Esophagus squamous epithelium (tissue), 5 donors: Measurements from ENCODE around the gene ITIH1. TPM values are rescaled to one million over a fixed set of nuclear protein-coding genes. Genes with fewer than 3 reads are reported as not detected.

Experiments used
- DNase-seq: peaks from one replicate; lab custom pipeline; 2025; lab: John Stamatoyannopoulos, UW
- H3K27ac ChIP-seq, 4 donors: fragments of 200-600 bp; sonication (generic); one replicate each; pipeline ENCODE4 v1.5.1; 2016 to 2019; ENCODE audit warnings: mild to moderate bottlenecking in 1 of 4
- H3K27me3 ChIP-seq, 4 donors: fragments of 200-600 bp; sonication (generic); 1 replicate in 3 of 4; 2 replicates in 1 of 4; pipeline versions ENCODE4 v1.5.1 to v1.6.0; 2017 to 2021; ENCODE audit warnings: antibody characterized with exemption in 1 of 4
- H3K36me3 ChIP-seq, 3 donors: fragments of 200-600 bp; sonication (generic); one replicate each; pipeline ENCODE4 v1.5.1; 2016 to 2019
- H3K4me1 ChIP-seq, 3 donors: fragments of 200-600 bp; sonication (generic); one replicate each; pipeline ENCODE4 v1.5.1; 2017 to 2019
- H3K4me3 ChIP-seq, 4 donors: fragments of 200-600 bp; sonication (generic); 1 replicate in 3 of 4; 2 replicates in 1 of 4; pipeline ENCODE4 v1.5.1; 2016 to 2019; ENCODE audit warnings: mild to moderate bottlenecking in 2 of 4, moderate library complexity in 1 of 4
- H3K9me3 ChIP-seq, 3 donors: fragments of 200-600 bp; sonication (generic); one replicate each; pipeline ENCODE4 v1.5.1; 2016 to 2019
- CTCF ChIP-seq, 6 experiments: fragments of 450-650 bp in 4 of 6; fragments of 200-600 bp in 2 of 6; sonication (generic) in 2 of 6; IDR thresholded peaks; one replicate each; pipeline ENCODE4 v1.5.1; 2016 to 2019; ENCODE audit warnings: antibody characterized with exemption in 6 of 6, mild to moderate bottlenecking in 4 of 6, moderate library complexity in 4 of 6
- POLR2A ChIP-seq, 4 donors: fragments of 450-650 bp; IDR thresholded peaks; one replicate each; pipeline ENCODE4 v1.6.1; 2017; ENCODE audit warnings: antibody characterized with exemption in 4 of 4, mild to moderate bottlenecking in 4 of 4, moderate library complexity in 3 of 4
- WGBS, 2 donors: methylation state at CpG; one replicate each; pipeline ENCODE4 v1.1.5; 2018; 5-methylcytosine and 5-hydroxymethylcytosine counted together
- intact Hi-C: fragments of 100-400 bp; cut with DNase I; formaldehyde crosslinking; loops from one replicate; pipeline ENCODE4 v1.15.0; 2022
- total RNA-seq, 4 donors: library from RNA; depleted of rRNA; stranded (reverse); fragments of >200 nt; gene quantifications; one replicate each; pipeline ENCODE4 v1.1.0, GENCODE V29; 2016
- donor health status: DM: yes; HTN: yes; CAD: no.

Gene ITIH1
- total RNA-seq, 4 donors from 2014 or later: not detected

- peaks cover 0 to 17% (median 0%) of the 10 kb centered on the region in 3 donors for H3K36me3 ChIP-seq
- no peaks in the 10 kb centered on the region for H3K9me3 ChIP-seq
- no peak for DNase-seq
- H3K27ac ChIP-seq: peak overlapping the region in 2 of 4 donors; percentile 56 to 77
- intact Hi-C loops: no loop called here
- WGBS, 2 donors: 86 to 96% methylated on average over 9 to 10 of the region's 14 CpGs
- H3K27me3 ChIP-seq: no peaks in the 10 kb centered on the region
- H3K4me3 ChIP-seq: peak overlapping the region in 1 of 4 donors; percentile 31
- TF ChIP-seq CTCF (IDR thresholded peaks at IDR 0.05) (no peak), POLR2A (IDR thresholded peaks at IDR 0.05) (no peak)
- H3K4me1 ChIP-seq: peaks cover 0 to 60% (median 28%) of the 10 kb centered on the region in 3 donors
Observed at GRCh38 chr3:52833202-52833601, 55.8 kb downstream of the ITIH1 start.

GRCh38 chr3:52834871-52835501, 57.6 kb downstream of the ITIH1 start, which contains the start of gene MUSTN1:
TSS of gene MUSTN1 (minus strand) at chr3:52835019. CDS start at chr3:52834948, 71 bp downstream.
- DNase-seq: no peak
- intact Hi-C loops: no loop called here
- peak within 1 kb of the TSS in 3 of 4 donors; percentile 17 to 48 (median 31) for H3K4me3 ChIP-seq

GRCh38 chr3:52835766-52836470, 58.5 kb downstream of the ITIH1 start:
- H3K9me3 ChIP-seq: no peaks in the 10 kb centered on the region
- no peaks in the 10 kb centered on the region for H3K27me3 ChIP-seq
- H3K36me3 ChIP-seq: peaks cover 0 to 38% (median 0%) of the 10 kb centered on the region in 3 donors
- peaks cover 0 to 51% (median 24%) of the 10 kb centered on the region in 3 donors for H3K4me1 ChIP-seq
- intact Hi-C loops: no loop called here
- TF ChIP-seq POLR2A (IDR thresholded peaks at IDR 0.05) (no peak), CTCF (IDR thresholded peaks at IDR 0.05) (no peak)
- DNase-seq: no peak
- peak overlapping the region in 1 of 4 donors; percentile 48 for H3K4me3 ChIP-seq
- H3K27ac ChIP-seq: peak overlapping the region; percentile 32 to 77 (median 60)
- 69 to 82% methylated on average over 4 to 5 of the region's 8 CpGs for WGBS, 2 donors

More at GRCh38 chr3:52834871-52835501, 57.6 kb downstream of the ITIH1 start, which contains the start of gene MUSTN1:
- Histone ChIP-seq H3K36me3 (peaks cover 0 to 28% (median 0%) of the 10 kb centered on the region in 3 donors), H3K27me3 (no peaks in the 10 kb centered on the region), H3K27ac (peak within 1 kb of the TSS; percentile 32 to 77 (median 60)), H3K4me1 (peaks cover 0 to 59% (median 28%) of the 10 kb centered on the region in 3 donors), H3K9me3 (no peaks in the 10 kb centered on the region)
- no peak for TF ChIP-seq CTCF (IDR thresholded peaks at IDR 0.05)
- TF ChIP-seq POLR2A (IDR thresholded peaks at IDR 0.05): no peak
- whole genome bisulfite sequencing, 2 donors: 63 to 68% methylated on average over 2 to 4 of the region's 11 CpGs

DNA sequence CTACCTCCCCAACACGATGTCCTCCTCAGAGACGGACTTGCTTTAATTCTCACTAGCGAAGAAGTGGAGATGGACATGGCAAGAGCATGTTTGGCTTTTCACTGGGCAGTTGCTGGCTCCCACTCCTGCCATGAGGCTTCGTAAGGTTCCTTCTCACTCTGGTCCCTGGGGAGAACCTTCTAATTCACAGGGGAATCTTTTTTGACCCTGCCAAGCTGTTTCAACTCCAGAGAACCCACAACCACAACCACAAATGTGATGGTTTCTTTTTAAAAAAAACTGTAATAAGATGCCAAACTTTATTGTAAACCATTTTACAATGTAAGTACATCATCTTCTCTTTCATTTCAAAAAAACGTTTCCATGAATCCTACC, 59.1 kb downstream of the ITIH1 start:
- Histone ChIP-seq H3K4me3 (no peak overlapping the region), H3K4me1 (peaks cover 0 to 51% (median 19%) of the 10 kb centered on the region in 3 donors), H3K9me3 (no peaks in the 10 kb centered on the region), H3K27ac (peak overlapping the region in 3 of 4 donors; percentile 56 to 77 (median 64)), H3K36me3 (peaks cover 0 to 43% (median 0%) of the 10 kb centered on the region in 3 donors), H3K27me3 (no peaks in the 10 kb centered on the region)
- no peak for TF ChIP-seq CTCF (IDR thresholded peaks at IDR 0.05)
- TF ChIP-seq POLR2A (IDR thresholded peaks at IDR 0.05): no peak
- 84 to 85% methylated on average over 4 to 5 of the region's 5 CpGs for WGBS, 2 donors
- DNase-seq: no peak
- intact Hi-C loops: no loop called here

DNA sequence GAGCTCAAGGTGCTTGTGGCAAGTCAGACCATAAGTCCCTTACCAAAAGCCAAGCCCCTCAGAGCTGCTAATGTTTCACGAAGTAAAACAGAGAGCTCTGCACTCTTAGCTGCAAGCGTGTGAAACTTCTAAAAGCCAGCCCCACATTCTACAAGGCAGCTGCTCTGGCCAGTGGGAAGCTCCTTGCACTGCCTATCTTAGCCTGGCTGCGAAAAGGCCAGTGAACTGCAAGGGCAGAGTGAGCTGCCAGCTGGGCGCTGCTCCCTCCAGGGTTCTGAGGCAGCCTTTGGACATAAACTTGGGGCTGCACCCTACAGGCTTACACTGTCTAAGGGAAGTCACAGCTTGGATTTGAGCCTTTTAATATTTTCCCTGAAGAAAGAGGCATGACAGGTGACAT, 59.6 kb downstream of the ITIH1 start:
- Histone ChIP-seq H3K4me3 (no peak overlapping the region), H3K4me1 (peaks cover 0 to 51% (median 13%) of the 10 kb centered on the region in 3 donors), H3K9me3 (no peaks in the 10 kb centered on the region), H3K27me3 (no peaks in the 10 kb centered on the region), H3K27ac (peak overlapping the region in 2 of 4 donors; percentile 13 to 21), H3K36me3 (peaks cover 0 to 48% (median 0%) of the 10 kb centered on the region in 3 donors)
- TF ChIP-seq CTCF (IDR thresholded peaks at IDR 0.05) (no peak), POLR2A (IDR thresholded peaks at IDR 0.05) (no peak)
- 81 to 91% methylated on average over 2 to 4 of the region's 4 CpGs for WGBS, 2 donors
- intact Hi-C loops: no loop called here
- no peak for DNase-seq
